ENCODE data around the gene FBLN7.

- no peak for TF ChIP-seq CTCF (IDR thresholded peaks at IDR 0.05)
- no peak for TF ChIP-seq POLR2A (IDR thresholded peaks at IDR 0.05)
- TF ChIP-seq EP300 (IDR thresholded peaks at IDR 0.05) = no peak
Measured at GRCh38 chr2:112134120-112134519, 4.1 kb upstream of the FBLN7 start.

All from suprapubic skin (tissue), 3 donors.